Measurements from ENCODE around the gene PIP4K2A.

PIP4K2A gene

DNA sequence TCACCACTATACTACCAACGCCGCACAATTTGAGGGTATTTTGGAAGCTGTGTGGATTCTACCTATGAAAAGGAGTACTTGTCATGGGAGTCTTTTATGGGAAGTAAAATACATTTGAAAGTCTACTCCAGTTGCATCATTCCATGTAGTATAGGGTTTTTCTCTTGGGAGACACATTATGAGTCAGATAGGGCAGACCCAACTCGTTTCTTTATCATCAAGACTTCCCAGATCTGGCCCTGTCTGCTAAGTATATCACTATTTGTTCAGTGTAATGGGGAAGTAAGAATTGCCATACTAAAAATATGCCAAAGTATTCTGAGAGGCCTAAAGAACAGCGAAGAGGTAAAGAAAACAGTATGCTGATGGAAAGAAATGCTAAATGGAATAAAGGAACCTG is 224.9 kb downstream of the PIP4K2A start:
- TF ChIP-seq, protein P1, sequence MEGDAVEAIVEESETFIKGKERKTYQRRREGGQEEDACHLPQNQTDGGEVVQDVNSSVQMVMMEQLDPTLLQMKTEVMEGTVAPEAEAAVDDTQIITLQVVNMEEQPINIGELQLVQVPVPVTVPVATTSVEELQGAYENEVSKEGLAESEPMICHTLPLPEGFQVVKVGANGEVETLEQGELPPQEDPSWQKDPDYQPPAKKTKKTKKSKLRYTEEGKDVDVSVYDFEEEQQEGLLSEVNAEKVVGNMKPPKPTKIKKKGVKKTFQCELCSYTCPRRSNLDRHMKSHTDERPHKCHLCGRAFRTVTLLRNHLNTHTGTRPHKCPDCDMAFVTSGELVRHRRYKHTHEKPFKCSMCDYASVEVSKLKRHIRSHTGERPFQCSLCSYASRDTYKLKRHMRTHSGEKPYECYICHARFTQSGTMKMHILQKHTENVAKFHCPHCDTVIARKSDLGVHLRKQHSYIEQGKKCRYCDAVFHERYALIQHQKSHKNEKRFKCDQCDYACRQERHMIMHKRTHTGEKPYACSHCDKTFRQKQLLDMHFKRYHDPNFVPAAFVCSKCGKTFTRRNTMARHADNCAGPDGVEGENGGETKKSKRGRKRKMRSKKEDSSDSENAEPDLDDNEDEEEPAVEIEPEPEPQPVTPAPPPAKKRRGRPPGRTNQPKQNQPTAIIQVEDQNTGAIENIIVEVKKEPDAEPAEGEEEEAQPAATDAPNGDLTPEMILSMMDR (IDR thresholded peaks at IDR 0.05), result no peak

DNA sequence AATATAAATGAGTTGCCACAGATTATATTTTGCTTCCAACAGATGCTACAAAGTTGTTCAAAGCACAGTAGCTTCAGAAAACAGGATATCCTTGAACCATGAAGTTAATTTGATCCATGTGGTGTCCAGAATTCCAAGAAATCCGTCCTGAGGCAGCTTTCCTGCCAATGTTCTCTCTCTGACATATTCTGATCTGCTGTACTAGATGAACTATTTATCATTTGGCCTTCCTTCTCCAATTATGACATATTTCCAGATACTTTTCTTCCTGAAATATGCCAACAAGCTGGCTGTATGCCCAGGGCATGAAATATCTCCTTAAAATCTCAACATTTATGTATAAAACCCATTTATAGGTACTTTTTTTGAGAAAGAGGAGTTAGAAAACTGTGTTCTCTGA is 227.9 kb downstream of the PIP4K2A start:
- TF ChIP-seq, protein P1 (IDR thresholded peaks at IDR 0.05), result no peak

Data from LNCAP (cell line).